ENCODE results near the gene NRXN3. TPM values are rescaled to one million over a fixed set of nuclear protein-coding genes. Genes with fewer than 3 reads are reported as not detected.

NRXN3 gene
- total and polyA plus RNA-seq, 4 donors, result 1.4 to 8.3 (median 4.4) TPM

- Histone ChIP-seq H3K9me3 (ENCODE audit: control insufficient read depth in 4 of 4, insufficient read depth in 3 of 4, low read length in 3 of 4) (peaks cover 0 to 3% (median 1%) of the 10 kb centered on the region in 4 donors), H3K4me1 (ENCODE audit: control insufficient read depth in 5 of 5, insufficient read depth in 5 of 5, low read length in 5 of 5) (no peaks in the 10 kb centered on the region), H3K27ac (ENCODE audit: low read depth in 1 of 2, low read length in 1 of 2) (no peak overlapping the region), H3K4me3 (no peak overlapping the region), H3K9ac (ENCODE audit: insufficient read depth in 1 of 2, low read length in 2 of 2) (no peak overlapping the region), H3K36me3 (ENCODE audit: control insufficient read depth in 4 of 4, insufficient read depth in 4 of 4, low read length in 4 of 4) (no peaks in the 10 kb centered on the region), H3K27me3 (ENCODE audit: control insufficient read depth in 3 of 3, insufficient read depth in 3 of 3, low read length in 2 of 3) (no peaks in the 10 kb centered on the region)
- no peak for ATAC-seq (ENCODE audit: insufficient read depth, low FRiP score)
- 87 to 94% methylated on average over 1 of the region's 1 CpG for WGBS, 2 donors
- DNase-seq, result no peak
- TF ChIP-seq CTCF (IDR thresholded peaks at IDR 0.05; ENCODE audit: control extremely low read depth, extremely low read depth), result no peak
These were observed 1564.5 kb downstream of the NRXN3 start for GRCh38 chr14:79734656-79735055.

GRCh38 chr14:79735121-79735520 is 1564.9 kb downstream of the NRXN3 start:
- 87% methylated on average over 3 of the region's 3 CpGs for WGBS, 2 donors
- Histone ChIP-seq H3K9me3 (ENCODE audit: control insufficient read depth in 4 of 4, insufficient read depth in 3 of 4, low read length in 3 of 4) (peaks cover 0 to 3% (median 1%) of the 10 kb centered on the region in 4 donors), H3K4me1 (ENCODE audit: control insufficient read depth in 5 of 5, insufficient read depth in 5 of 5, low read length in 5 of 5) (no peaks in the 10 kb centered on the region), H3K27me3 (ENCODE audit: control insufficient read depth in 3 of 3, insufficient read depth in 3 of 3, low read length in 2 of 3) (no peaks in the 10 kb centered on the region), H3K36me3 (ENCODE audit: control insufficient read depth in 4 of 4, insufficient read depth in 4 of 4, low read length in 4 of 4) (no peaks in the 10 kb centered on the region), H3K27ac (ENCODE audit: low read depth in 1 of 2, low read length in 1 of 2) (no peak overlapping the region), H3K4me3 (no peak overlapping the region), H3K9ac (ENCODE audit: insufficient read depth in 1 of 2, low read length in 2 of 2) (no peak overlapping the region)
- no peak for TF ChIP-seq CTCF (IDR thresholded peaks at IDR 0.05; ENCODE audit: control extremely low read depth, extremely low read depth)
- ATAC-seq (ENCODE audit: insufficient read depth, low FRiP score) (no peak), DNase-seq (no peak)

- 46 to 63% methylated on average over 2 of the region's 2 CpGs for WGBS, 2 donors
- H3K36me3 ChIP-seq (ENCODE audit: control insufficient read depth in 4 of 4, insufficient read depth in 4 of 4, low read length in 4 of 4), result no peaks in the 10 kb centered on the region
- DNase-seq, result no peak
- peaks cover 0 to 3% (median 1%) of the 10 kb centered on the region in 4 donors for H3K9me3 ChIP-seq (ENCODE audit: control insufficient read depth in 4 of 4, insufficient read depth in 3 of 4, low read length in 3 of 4)
- H3K9ac ChIP-seq (ENCODE audit: insufficient read depth in 1 of 2, low read length in 2 of 2), result no peak overlapping the region
- ATAC-seq (ENCODE audit: insufficient read depth, low FRiP score), result no peak
- no peaks in the 10 kb centered on the region for H3K27me3 ChIP-seq (ENCODE audit: control insufficient read depth in 3 of 3, insufficient read depth in 3 of 3, low read length in 2 of 3)
- no peak overlapping the region for H3K27ac ChIP-seq (ENCODE audit: low read depth in 1 of 2, low read length in 1 of 2)
- H3K4me1 ChIP-seq (ENCODE audit: control insufficient read depth in 5 of 5, insufficient read depth in 5 of 5, low read length in 5 of 5), result no peaks in the 10 kb centered on the region
- TF ChIP-seq CTCF (IDR thresholded peaks at IDR 0.05; ENCODE audit: control extremely low read depth, extremely low read depth), result no peak
- H3K4me3 ChIP-seq, result no peak overlapping the region
These were observed 1570.0 kb downstream of the NRXN3 start for GRCh38 chr14:79740066-79740601.

- Histone ChIP-seq H3K36me3 (ENCODE audit: control insufficient read depth in 4 of 4, insufficient read depth in 4 of 4, low read length in 4 of 4) (no peaks in the 10 kb centered on the region), H3K27me3 (ENCODE audit: control insufficient read depth in 3 of 3, insufficient read depth in 3 of 3, low read length in 2 of 3) (no peaks in the 10 kb centered on the region), H3K9me3 (ENCODE audit: control insufficient read depth in 4 of 4, insufficient read depth in 3 of 4, low read length in 3 of 4) (no peaks in the 10 kb centered on the region), H3K4me1 (ENCODE audit: control insufficient read depth in 5 of 5, insufficient read depth in 5 of 5, low read length in 5 of 5) (no peaks in the 10 kb centered on the region), H3K27ac (ENCODE audit: low read depth in 1 of 2, low read length in 1 of 2) (no peak overlapping the region), H3K4me3 (no peak overlapping the region), H3K9ac (ENCODE audit: insufficient read depth in 1 of 2, low read length in 2 of 2) (no peak overlapping the region)
- WGBS, 2 donors, result 80 to 83% methylated on average over 1 of the region's 1 CpG
- DNase-seq (no peak), ATAC-seq (ENCODE audit: insufficient read depth, low FRiP score) (no peak)
- TF ChIP-seq CTCF (IDR thresholded peaks at IDR 0.05; ENCODE audit: control extremely low read depth, extremely low read depth), result no peak
These were observed 1572.0 kb downstream of the NRXN3 start for GRCh38 chr14:79742142-79742541.

Data from lung (tissue), 12 donors.